ENCODE data around the gene BSG. TPM values are rescaled to one million over a fixed set of nuclear protein-coding genes. Genes with fewer than 3 reads are reported as not detected.

The BSG gene
- total RNA-seq, 1 experiment from 2014 or later, result 1,167 TPM

DNA sequence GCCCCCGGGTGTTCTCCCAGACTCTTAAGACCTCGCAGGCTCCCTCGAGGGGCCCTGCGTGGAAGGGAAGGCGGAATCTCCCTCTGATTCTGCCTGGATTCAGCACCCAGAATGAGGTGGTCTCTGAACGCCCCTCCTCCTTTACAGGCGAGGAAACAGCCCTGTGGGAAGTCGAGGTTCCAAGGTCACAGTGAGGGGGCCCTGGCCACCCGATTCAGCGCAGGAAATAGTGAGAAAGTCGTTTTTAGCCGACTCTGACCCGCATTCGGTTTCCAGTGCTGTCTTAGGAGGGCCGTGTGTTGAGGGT is 1.1 kb downstream of the BSG start:
- Histone ChIP-seq H3K36me3 (replicated peaks; ENCODE audit: control insufficient read depth, insufficient read depth, low read length) (0 out of 2 replicates have a peak, but pooled peaks cover 2% of the 10 kb centered on the region), H3K27me3 (ENCODE audit: control insufficient read depth, insufficient read depth, low read length) (no peaks in the 10 kb centered on the region), H3K4me3 (ENCODE audit: insufficient read depth, low read depth, low read length) (peak overlapping the region; percentile 98)
- no peak for DNase-seq

DNA sequence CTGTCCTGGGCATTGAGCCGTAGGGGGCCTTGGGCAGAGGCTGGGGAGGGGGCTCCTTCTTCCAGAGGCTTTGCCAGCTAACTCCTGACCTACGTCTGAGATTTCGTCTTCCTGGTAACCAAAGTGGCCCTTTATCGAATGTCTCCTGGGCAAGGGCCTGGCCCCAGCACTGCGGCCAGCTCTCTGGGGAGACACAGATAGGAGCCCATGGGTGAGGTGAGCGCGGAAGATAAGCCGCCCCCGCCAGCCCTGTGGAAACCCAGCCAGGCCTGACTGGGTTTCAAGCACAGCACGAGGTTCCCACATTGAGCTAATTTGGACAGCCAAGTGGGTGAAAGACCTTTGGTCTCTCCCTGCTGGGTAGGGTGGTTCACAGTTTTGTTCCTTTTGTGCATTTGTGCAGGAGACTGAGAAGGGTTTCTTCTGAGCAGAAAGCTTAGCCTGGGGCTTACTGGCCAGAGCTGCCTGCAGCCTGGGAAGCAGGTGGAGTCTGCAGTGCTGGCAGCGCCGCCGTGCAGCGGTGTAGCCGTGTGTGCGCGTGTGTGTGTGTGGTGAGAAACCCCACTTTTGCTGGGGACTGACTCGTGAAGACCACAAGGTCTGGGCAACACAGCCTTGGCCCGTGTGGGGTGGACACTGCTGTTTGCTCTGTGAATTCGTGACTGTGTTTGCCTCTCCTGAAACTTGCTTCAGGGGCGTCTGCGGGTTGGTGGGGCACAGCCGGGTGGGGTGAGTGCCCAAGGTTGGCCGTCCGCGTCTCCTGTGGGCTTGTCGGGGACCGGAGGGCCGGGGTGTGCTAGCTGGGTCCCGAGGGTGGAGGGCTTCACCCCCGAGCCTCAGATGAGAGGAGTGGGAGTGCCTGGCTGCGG is 2.5 kb downstream of the BSG start:
- Histone ChIP-seq H3K27me3 (ENCODE audit: control insufficient read depth, insufficient read depth, low read length) (no peaks in the 10 kb centered on the region), H3K4me3 (ENCODE audit: insufficient read depth, low read depth, low read length) (peak overlapping the region; percentile 30), H3K36me3 (replicated peaks; ENCODE audit: control insufficient read depth, insufficient read depth, low read length) (peaks cover 2% of the 10 kb centered on the region; the same call in 1 of the 2 replicates)
- DNase-seq, result no peak

DNA sequence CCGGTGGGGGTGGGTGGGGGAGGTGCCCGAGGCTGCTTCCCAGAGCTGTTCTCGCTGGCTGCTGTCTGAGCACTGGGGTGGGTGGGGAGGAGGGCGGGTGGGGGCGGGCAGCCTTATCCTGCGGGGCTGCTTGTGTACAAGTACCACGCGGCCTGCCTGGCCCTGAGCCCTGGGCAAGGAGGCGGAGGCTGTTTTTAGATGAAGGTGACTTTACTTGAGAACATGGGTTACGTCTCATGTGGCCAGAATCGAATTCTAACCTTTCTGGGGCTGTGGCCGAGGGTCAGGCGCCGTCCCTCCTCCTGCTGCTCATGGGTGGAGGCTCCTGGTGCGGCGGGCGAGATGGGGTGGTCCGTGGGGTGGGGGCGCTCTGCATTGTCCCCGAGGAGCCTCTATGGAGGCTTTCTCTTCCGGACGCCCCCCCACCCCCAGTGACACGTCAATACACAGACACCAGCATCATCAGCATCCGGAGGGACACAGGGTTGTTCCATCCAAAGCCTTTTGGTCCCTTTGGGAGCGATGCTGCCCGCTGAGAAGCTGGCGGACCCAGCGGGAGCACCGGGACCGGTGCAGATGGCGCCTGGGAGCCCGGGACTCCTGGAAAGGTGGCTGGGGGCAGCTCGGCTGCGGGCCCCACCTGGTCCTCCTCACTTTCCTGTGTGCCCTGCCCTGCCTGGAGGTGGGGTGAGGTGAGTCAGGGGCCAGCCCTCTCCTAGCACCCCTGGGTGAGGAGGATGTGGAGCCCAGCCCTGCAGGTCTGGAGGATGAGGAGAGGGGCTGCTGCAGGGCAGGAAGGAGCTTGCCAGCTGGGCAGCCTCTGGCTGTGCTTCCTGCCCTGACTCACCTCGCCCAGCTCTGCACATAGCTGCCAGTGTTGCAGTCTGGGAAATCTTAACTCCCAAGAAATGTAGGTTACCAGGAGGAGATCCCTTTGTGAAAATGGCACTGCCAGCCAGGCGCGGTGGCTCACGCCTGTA is 3.4 kb downstream of the BSG start:
- DNase-seq, result no peak
- Histone ChIP-seq H3K27me3 (ENCODE audit: control insufficient read depth, insufficient read depth, low read length) (no peaks in the 10 kb centered on the region), H3K36me3 (replicated peaks; ENCODE audit: control insufficient read depth, insufficient read depth, low read length) (peaks cover 4% of the 10 kb centered on the region), H3K4me3 (ENCODE audit: insufficient read depth, low read depth, low read length) (no peak overlapping the region; the same call in 1 of the 2 replicates)

DNA sequence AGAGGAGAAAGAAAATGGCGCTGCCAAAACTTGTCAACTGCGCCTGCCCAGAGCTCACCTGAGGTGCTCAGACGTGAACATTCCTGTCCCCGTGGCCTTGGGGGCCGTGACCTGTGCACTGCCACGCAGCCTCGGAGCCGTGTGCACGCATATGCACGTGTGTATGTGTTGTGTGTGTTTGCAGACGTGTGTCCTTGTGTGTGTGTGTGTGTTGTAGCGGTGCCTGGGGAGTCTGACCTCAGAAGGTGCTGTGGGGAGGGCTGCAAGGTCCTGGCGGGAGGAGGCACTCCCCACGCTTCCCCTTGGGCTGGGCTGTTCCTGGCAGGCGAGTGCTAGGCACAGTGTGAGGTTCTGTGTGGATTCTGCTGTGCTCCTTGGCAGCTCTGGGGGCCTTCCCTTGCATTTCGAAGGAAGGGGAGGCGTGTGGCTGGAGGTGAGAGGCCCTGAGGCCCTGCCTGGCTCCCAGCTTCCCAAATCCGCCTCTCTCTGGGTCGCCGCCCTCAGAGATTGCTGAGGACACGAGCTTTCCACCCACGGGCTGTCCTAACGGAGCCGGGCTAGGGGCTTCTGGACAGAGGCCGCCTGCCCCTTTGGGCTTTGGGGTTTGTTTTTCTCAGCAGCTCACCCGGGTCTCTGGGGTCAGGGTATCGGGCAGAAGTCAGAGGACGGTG is 4.5 kb downstream of the BSG start:
- no peak for DNase-seq
- Histone ChIP-seq H3K27me3 (ENCODE audit: control insufficient read depth, insufficient read depth, low read length) (no peaks in the 10 kb centered on the region), H3K36me3 (replicated peaks; ENCODE audit: control insufficient read depth, insufficient read depth, low read length) (peaks cover 10% of the 10 kb centered on the region), H3K4me3 (ENCODE audit: insufficient read depth, low read depth, low read length) (no peak overlapping the region)

DNA sequence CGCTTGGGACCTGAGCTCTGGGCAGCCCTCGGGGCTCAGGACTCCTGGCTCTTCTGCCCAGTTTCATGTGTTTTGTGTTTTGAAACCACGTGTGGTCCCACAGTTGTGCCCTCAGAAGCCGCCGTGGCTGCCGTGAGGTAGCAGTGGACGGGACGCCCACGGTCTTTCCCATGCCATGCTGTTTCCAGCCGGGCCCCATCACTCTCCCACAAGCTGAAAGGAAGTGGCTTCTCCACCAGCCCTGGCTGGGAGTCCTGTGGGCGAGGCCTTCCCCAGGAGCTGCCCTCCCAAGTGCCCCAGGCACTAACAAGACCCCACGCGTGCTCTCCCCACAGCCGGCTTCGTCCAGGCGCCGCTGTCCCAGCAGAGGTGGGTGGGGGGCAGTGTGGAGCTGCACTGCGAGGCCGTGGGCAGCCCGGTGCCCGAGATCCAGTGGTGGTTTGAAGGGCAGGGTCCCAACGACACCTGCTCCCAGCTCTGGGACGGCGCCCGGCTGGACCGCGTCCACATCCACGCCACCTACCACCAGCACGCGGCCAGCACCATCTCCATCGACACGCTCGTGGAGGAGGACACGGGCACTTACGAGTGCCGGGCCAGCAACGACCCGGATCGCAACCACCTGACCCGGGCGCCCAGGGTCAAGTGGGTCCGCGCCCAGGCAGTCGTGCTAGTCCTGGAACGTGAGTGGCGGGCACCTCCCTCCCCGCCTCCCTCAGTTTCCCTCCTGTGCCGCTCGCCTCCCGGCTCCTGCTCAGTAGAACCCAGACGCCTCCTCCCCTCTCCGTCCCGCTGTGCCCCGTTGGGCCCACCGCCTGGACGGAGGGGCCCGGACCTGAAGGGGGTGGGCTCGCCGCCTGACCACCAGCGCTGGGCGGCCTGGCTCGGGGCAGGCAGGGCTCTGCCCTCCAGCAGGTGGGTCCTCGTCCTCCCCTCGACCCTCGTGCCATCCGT is 5.3 kb downstream of the BSG start:
- Histone ChIP-seq H3K27me3 (ENCODE audit: control insufficient read depth, insufficient read depth, low read length) (no peaks in the 10 kb centered on the region), H3K36me3 (replicated peaks; ENCODE audit: control insufficient read depth, insufficient read depth, low read length) (peaks cover 11% of the 10 kb centered on the region), H3K4me3 (ENCODE audit: insufficient read depth, low read depth, low read length) (no peak overlapping the region)
- no peak for DNase-seq

DNA sequence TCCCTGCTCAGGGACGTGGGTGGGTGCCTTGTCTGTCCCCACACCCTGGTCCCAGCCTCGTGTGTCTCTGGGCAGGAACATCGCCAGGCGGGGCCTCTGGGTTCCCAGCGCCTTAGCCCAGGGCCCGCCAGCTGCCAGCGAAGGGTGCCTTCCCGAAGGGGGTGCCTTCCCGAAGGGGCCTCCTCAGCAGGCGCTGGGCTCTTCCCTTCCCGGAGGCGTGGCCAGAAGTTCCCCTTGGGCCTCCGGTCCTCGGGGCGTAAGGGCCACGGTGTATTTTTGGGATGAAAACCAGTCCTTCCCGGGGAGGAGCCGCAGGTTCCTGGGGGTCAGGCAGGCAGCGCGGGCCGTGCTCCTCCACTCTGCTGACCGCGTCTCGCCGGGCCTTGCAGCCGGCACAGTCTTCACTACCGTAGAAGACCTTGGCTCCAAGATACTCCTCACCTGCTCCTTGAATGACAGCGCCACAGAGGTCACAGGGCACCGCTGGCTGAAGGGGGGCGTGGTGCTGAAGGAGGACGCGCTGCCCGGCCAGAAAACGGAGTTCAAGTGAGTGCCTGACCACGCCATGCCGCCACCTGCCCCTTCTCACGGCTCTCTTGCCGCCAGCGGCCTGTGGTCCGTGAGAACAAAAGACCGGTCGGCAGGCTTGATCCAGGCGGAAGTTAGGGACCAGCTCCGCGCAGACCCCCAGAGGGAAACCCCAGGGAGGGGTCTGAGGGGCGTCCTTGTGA is 6.9 kb downstream of the BSG start:
- Histone ChIP-seq H3K4me3 (ENCODE audit: insufficient read depth, low read depth, low read length) (no peak overlapping the region), H3K27me3 (ENCODE audit: control insufficient read depth, insufficient read depth, low read length) (no peaks in the 10 kb centered on the region), H3K36me3 (replicated peaks; ENCODE audit: control insufficient read depth, insufficient read depth, low read length) (peaks cover 11% of the 10 kb centered on the region)
- no peak for DNase-seq

DNA sequence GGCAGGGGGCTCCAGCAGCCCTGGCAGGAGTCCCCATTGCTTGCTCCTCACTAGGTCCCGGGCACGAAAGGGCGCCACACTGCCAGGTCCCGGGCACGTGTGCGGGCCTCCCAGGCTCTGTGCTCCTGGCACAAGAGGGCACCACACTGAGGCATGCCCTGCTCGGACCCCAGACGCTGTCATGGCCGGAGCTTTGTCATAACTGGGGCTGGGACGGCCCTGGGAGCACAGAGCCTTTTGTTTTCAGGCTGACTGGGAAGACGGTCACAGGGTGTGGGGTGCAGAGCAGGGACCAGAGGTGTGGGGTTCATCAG is 7.4 kb downstream of the BSG start:
- Histone ChIP-seq H3K27me3 (ENCODE audit: control insufficient read depth, insufficient read depth, low read length) (no peaks in the 10 kb centered on the region), H3K36me3 (replicated peaks; ENCODE audit: control insufficient read depth, insufficient read depth, low read length) (peaks cover 11% of the 10 kb centered on the region)

DNA sequence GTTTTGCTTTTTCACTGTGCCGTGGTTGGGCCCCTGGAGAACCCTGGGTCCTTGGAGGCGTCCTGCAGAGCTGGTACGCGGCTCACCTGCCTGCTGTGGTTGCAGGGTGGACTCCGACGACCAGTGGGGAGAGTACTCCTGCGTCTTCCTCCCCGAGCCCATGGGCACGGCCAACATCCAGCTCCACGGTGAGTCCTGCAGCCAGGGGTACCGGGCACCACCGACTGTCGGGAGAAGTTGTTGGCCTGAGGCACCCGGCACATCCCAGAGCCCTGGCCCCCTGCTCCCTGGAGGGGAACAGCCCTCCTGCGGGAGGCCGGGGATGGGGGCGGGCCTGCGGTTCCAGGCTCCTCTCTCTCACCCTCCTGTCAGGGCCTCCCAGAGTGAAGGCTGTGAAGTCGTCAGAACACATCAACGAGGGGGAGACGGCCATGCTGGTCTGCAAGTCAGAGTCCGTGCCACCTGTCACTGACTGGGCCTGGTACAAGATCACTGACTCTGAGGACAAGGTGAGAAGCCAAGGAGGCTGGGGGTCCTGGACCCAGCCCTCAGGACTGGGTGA is 8.0 kb downstream of the BSG start:
- H3K36me3 ChIP-seq (replicated peaks; ENCODE audit: control insufficient read depth, insufficient read depth, low read length), result peaks cover 11% of the 10 kb centered on the region
- H3K27me3 ChIP-seq (ENCODE audit: control insufficient read depth, insufficient read depth, low read length), result no peaks in the 10 kb centered on the region
- H3K4me3 ChIP-seq (ENCODE audit: insufficient read depth, low read depth, low read length), result no peak overlapping the region
- DNase-seq, result no peak

More for the DNA sequence above, 7.4 kb downstream of the BSG start:
- no peak overlapping the region for H3K4me3 ChIP-seq (ENCODE audit: insufficient read depth, low read depth, low read length)
- DNase-seq, result no peak

DNA sequence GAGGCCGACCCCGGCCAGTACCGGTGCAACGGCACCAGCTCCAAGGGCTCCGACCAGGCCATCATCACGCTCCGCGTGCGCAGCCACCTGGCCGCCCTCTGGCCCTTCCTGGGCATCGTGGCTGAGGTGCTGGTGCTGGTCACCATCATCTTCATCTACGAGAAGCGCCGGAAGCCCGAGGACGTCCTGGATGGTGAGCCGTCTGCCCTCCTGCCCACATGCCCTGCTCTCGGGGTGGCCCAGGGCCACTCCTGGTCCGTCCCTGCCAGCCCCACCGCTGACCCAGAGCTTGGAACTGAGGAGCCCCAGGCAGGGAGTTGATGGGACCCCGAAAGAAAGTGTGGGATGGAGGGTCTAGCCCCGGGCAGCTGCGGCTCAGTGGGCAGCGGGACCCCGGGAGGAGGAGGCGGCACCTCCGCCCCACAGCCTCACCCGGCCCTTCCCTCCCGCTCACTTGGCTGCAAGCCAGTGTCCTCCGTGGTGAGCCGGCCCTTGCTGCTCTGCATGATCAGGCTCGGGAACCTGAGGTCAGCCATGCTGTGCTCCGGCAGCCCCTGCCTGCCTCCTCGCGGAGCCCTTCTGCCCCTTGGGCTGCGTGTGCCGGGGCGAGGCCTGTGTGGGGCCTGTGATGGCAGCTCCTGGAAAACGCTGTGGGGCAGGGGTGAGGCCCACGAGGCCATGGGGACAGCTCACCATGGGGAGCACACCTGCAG is 9.2 kb downstream of the BSG start:
- Histone ChIP-seq H3K36me3 (replicated peaks; ENCODE audit: control insufficient read depth, insufficient read depth, low read length) (peaks cover 11% of the 10 kb centered on the region), H3K4me3 (ENCODE audit: insufficient read depth, low read depth, low read length) (no peak overlapping the region), H3K27me3 (ENCODE audit: control insufficient read depth, insufficient read depth, low read length) (no peaks in the 10 kb centered on the region)
- no peak for DNase-seq

DNA sequence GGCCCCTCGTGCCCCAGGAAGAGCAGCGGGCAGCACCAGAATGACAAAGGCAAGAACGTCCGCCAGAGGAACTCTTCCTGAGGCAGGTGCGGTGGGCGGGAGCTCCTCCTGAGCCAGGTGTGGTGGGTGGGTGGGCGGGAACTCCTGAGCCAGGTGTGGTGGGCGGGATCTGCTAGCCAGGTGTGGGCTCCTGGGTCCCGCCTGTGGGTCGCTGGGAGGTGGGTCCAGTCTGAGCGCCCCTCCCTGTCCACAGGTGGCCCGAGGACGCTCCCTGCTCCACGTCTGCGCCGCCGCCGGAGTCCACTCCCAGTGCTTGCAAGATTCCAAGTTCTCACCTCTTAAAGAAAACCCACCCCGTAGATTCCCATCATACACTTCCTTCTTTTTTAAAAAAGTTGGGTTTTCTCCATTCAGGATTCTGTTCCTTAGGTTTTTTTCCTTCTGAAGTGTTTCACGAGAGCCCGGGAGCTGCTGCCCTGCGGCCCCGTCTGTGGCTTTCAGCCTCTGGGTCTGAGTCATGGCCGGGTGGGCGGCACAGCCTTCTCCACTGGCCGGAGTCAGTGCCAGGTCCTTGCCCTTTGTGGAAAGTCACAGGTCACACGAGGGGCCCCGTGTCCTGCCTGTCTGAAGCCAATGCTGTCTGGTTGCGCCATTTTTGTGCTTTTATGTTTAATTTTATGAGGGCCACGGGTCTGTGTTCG is 10.3 kb downstream of the BSG start:
- Histone ChIP-seq H3K36me3 (replicated peaks; ENCODE audit: control insufficient read depth, insufficient read depth, low read length) (peaks cover 9% of the 10 kb centered on the region), H3K4me3 (ENCODE audit: insufficient read depth, low read depth, low read length) (no peak overlapping the region), H3K27me3 (ENCODE audit: control insufficient read depth, insufficient read depth, low read length) (no peaks in the 10 kb centered on the region)
- no peak for DNase-seq

DNA sequence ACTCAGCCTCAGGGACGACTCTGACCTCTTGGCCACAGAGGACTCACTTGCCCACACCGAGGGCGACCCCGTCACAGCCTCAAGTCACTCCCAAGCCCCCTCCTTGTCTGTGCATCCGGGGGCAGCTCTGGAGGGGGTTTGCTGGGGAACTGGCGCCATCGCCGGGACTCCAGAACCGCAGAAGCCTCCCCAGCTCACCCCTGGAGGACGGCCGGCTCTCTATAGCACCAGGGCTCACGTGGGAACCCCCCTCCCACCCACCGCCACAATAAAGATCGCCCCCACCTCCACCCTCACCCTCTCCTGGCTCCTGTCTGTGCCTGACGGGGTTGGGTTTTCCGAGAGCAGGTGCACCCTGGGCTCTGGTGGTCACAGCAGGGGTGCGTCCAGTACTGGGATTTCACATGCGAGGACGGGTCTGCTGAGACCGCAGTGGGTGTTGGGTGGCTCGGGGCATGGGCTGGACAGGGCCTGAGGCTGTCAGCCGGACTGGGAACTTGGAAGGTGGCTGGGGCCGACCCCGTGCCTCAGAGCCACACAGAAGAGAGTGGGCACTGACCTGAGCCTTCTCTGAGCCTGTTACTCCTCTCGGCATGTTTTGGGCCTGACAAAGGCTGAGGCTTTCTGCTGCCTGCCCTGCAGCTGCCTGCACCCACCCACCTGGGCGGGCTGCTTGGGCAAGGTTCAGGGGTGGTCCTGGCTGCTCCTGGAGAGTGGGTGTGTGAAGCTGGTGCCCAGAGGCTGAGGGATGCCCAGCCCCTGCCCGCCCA is 11.0 kb downstream of the BSG start:
- no peak for DNase-seq
- no peak overlapping the region for H3K4me3 ChIP-seq (ENCODE audit: insufficient read depth, low read depth, low read length)
- peaks cover 9% of the 10 kb centered on the region for H3K36me3 ChIP-seq (replicated peaks; ENCODE audit: control insufficient read depth, insufficient read depth, low read length)

DNA sequence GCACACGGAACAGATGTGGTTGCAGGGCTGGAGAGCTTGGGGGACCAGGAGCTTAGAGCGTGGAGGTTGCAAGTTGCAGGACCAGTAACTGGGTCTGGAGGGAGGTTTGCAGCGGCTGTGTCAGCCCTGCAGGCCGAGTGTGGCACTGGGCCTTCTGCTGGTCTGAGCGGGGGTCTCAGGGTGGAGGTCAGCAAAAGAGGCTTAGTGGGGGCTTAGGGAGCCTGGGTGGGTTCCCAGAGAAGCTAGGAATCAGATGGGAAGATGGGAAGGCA is 11.5 kb downstream of the BSG start:
- no peak for DNase-seq
- no peak overlapping the region for H3K4me3 ChIP-seq (ENCODE audit: insufficient read depth, low read depth, low read length)
- H3K27me3 ChIP-seq (ENCODE audit: control insufficient read depth, insufficient read depth, low read length), result peaks cover 8% of the 10 kb centered on the region
- peaks cover 9% of the 10 kb centered on the region for H3K36me3 ChIP-seq (replicated peaks; ENCODE audit: control insufficient read depth, insufficient read depth, low read length)

More for the DNA sequence above, 11.0 kb downstream of the BSG start:
- peaks cover 3% of the 10 kb centered on the region; the same call in 1 of the 2 replicates for H3K27me3 ChIP-seq (ENCODE audit: control insufficient read depth, insufficient read depth, low read length)
